HepG2 (cell line): Measurements from ENCODE around the gene APOC3. TPM values are rescaled to one million over a fixed set of nuclear protein-coding genes. Genes with fewer than 3 reads are reported as not detected.

ENCODE experiments used
- ATAC-seq: fragments of 200-7000 bp; cut with Tn5 transposase; 3 replicates; pipeline ENCODE4 v1.9.1; 2020; ENCODE audit warnings: mild to moderate bottlenecking, moderate library complexity
- BruUV-seq: library from RNA; stranded (reverse); fragments of 400-500 nt; replicated peaks from 2 replicates; lab custom pipeline; 2021; lab: Mats Ljungman, UMichigan
- CTCF ChIA-PET: fragments of 300-600 bp; formaldehyde crosslinking; extraction: SDS; loops from one replicate; lab custom pipeline; 2021; ENCODE audit warnings: low total read pairs, inconsistent platforms, low intra/inter-chr PET ratio; lab: Yijun Ruan, JAX
- POLR2A ChIA-PET: fragments of 350-600 bp; sonication (Branson Sonifier 250); formaldehyde crosslinking; loops from one replicate; lab custom pipeline; 2020; ENCODE audit warnings: antibody characterized with exemption, inconsistent platforms; lab: Yijun Ruan, JAX
- DNase-seq: peaks from one replicate; pipeline ENCODE4 v3.0.0-alpha.2; 2015; ENCODE audit warnings: low spot score
- FAIRE-seq: peaks from 3 replicates; lab custom pipeline; 2011; peaks lifted over from hg19 to GRCh38; lab: Jason Lieb, UNC
- H2AFZ ChIP-seq: one replicate; pipeline ENCODE4 v1.6.1; 2011; ENCODE audit warnings: low read length, inconsistent platforms
- H3K27ac ChIP-seq: fragments of 300-600 bp; 3 replicates; pipeline ENCODE4 v1.8.0; 2011; ENCODE audit warnings: mixed run types, mild to moderate bottlenecking, mixed read lengths, low read length, inconsistent platforms; ENCODE audit not compliant: insufficient read depth; ENCODE audit errors: extremely low read length
- H3K27me3 ChIP-seq, 2 experiments: fragments of 200-600 bp in 1 of 2; 2 replicates in 1 of 2; 3 replicates in 1 of 2; pipeline versions ENCODE4 v1.6.0 to v1.8.0; 2011; ENCODE audit warnings: low read length in 2 of 2, mild to moderate bottlenecking in 2 of 2, moderate library complexity in 2 of 2, inconsistent platforms in 1 of 2; ENCODE audit not compliant: insufficient read depth in 2 of 2, control insufficient read depth in 1 of 2
- H3K36me3 ChIP-seq, 2 experiments: fragments of 200-600 bp in 1 of 2; replicated peaks in 1 of 2; 2 replicates in 1 of 2; 3 replicates in 1 of 2; pipeline versions ENCODE4 v1.5.1 to v1.8.0; 2011; ENCODE audit warnings: low read length in 2 of 2, inconsistent platforms in 1 of 2; ENCODE audit not compliant: insufficient read depth in 2 of 2, control insufficient read depth in 1 of 2
- H3K4me1 ChIP-seq: 2 replicates; pipeline ENCODE4 v1.5.1; 2012; ENCODE audit warnings: low read length, inconsistent platforms; ENCODE audit not compliant: insufficient read depth
- H3K4me2 ChIP-seq: 2 replicates; pipeline ENCODE4 v1.6.0; 2011; ENCODE audit warnings: low read depth, low read length, inconsistent platforms
- H3K4me3 ChIP-seq, 3 experiments: fragments of 200-600 bp in 1 of 3; sonication (generic), shearing (Covaris generic) in 1 of 3; replicated peaks in 1 of 3; 2 replicates each; pipeline ENCODE4 v1.5.1; 2011 to 2016; ENCODE audit warnings: low read length in 3 of 3, inconsistent platforms in 2 of 3, low read depth in 2 of 3, mild to moderate bottlenecking in 2 of 3, control low read depth in 1 of 3, mixed read lengths in 1 of 3; ENCODE audit not compliant: insufficient read depth in 1 of 3
- H3K79me2 ChIP-seq: one replicate; pipeline ENCODE4 v1.6.1; 2011; ENCODE audit warnings: low read length, inconsistent platforms; ENCODE audit not compliant: insufficient read depth
- H3K9ac ChIP-seq: 2 replicates; pipeline ENCODE4 v1.6.0; 2011; ENCODE audit warnings: mild to moderate bottlenecking, low read depth, low read length, inconsistent platforms; ENCODE audit not compliant: insufficient read depth
- H3K9me3 ChIP-seq: 2 replicates; pipeline ENCODE4 v1.5.1; 2012; ENCODE audit warnings: mild to moderate bottlenecking, low read length
- H4K20me1 ChIP-seq: 2 replicates; pipeline ENCODE4 v1.6.0; 2011; ENCODE audit warnings: inconsistent platforms, mild to moderate bottlenecking, low read length, moderate library complexity; ENCODE audit not compliant: insufficient read depth
- CEBPB ChIP-seq: IDR thresholded peaks from 2 replicates; pipeline ENCODE4 v1.6.1; 2011; ENCODE audit warnings: low read depth, low read length, improper control_type of control experiment, borderline replicate concordance
- HNF4G ChIP-seq, 2 experiments: sonication (generic) in 1 of 2; formaldehyde crosslinking in 1 of 2; IDR thresholded peaks; 2 replicates each; pipeline versions ENCODE4 v1.4.0 to v1.6.1; 2011 to 2020; ENCODE audit warnings: borderline replicate concordance in 2 of 2, low read depth in 2 of 2, mild to moderate bottlenecking in 2 of 2, low read length in 1 of 2, missing genetic modification reagents in 1 of 2, moderate library complexity in 1 of 2
- POGZ ChIP-seq: sonication (generic); formaldehyde crosslinking; IDR thresholded peaks from 2 replicates; pipeline ENCODE4 v1.4.0; 2020; ENCODE audit warnings: mild to moderate bottlenecking, missing genetic modification reagents
- RAD21 ChIP-seq: fragments of 450-650 bp; formaldehyde crosslinking; IDR thresholded peaks from 2 replicates; pipeline ENCODE4 v1.5.0; 2020; ENCODE audit warnings: mild to moderate bottlenecking
- RFX3 ChIP-seq: IDR thresholded peaks from 2 replicates; pipeline ENCODE4 v1.6.1; 2016; ENCODE audit warnings: missing biosample characterization, missing genetic modification reagents
- SAP130 ChIP-seq: IDR thresholded peaks from 2 replicates; pipeline ENCODE4 v1.6.1; 2016; ENCODE audit warnings: low read depth
- SETDB1 ChIP-seq: sonication (generic); formaldehyde crosslinking; IDR thresholded peaks from 2 replicates; pipeline ENCODE4 v1.5.1; 2020; ENCODE audit warnings: missing genetic modification reagents, mild to moderate bottlenecking, borderline replicate concordance
- TFAP4 ChIP-seq: sonication (generic); IDR thresholded peaks from 2 replicates; pipeline ENCODE4 v1.6.1; 2016; ENCODE audit warnings: low read depth, borderline replicate concordance
- ZBTB3 ChIP-seq: sonication (generic); formaldehyde crosslinking; IDR thresholded peaks from 2 replicates; pipeline ENCODE4 v1.4.0; 2020; ENCODE audit warnings: low read depth, mild to moderate bottlenecking, moderate library complexity, missing genetic modification reagents, borderline replicate concordance
- ZMAT3 ChIP-seq: sonication (generic); formaldehyde crosslinking; conservative IDR thresholded peaks from 2 replicates; pipeline ENCODE4 v1.7.0; 2021; ENCODE audit warnings: missing genetic modification reagents
- ZNF224 ChIP-seq: sonication (generic); formaldehyde crosslinking; IDR thresholded peaks from 2 replicates; pipeline ENCODE4 v1.5.0; 2020; ENCODE audit warnings: mild to moderate bottlenecking, missing genetic modification reagents
- ZNF263 ChIP-seq: sonication (generic); formaldehyde crosslinking; IDR thresholded peaks from 2 replicates; pipeline ENCODE4 v1.4.0; 2020; ENCODE audit warnings: missing genetic modification reagents
- ZNF34 ChIP-seq: sonication (generic); formaldehyde crosslinking; IDR thresholded peaks from 2 replicates; pipeline ENCODE4 v1.4.0; 2020; ENCODE audit warnings: mild to moderate bottlenecking, missing genetic modification reagents, borderline replicate concordance
- ZNF496 ChIP-seq: sonication (generic); formaldehyde crosslinking; IDR thresholded peaks from 2 replicates; pipeline ENCODE4 v1.8.1; 2023; ENCODE audit warnings: mild to moderate bottlenecking, moderate library complexity, missing genetic modification reagents; ENCODE audit not compliant: insufficient replicate concordance
- ZNF563 ChIP-seq: sonication (generic); formaldehyde crosslinking; IDR thresholded peaks from 2 replicates; pipeline ENCODE4 v1.8.0; 2022; ENCODE audit warnings: mild to moderate bottlenecking, moderate library complexity, missing genetic modification reagents
- ZNF567 ChIP-seq: sonication (generic); formaldehyde crosslinking; IDR thresholded peaks from 2 replicates; pipeline ENCODE4 v1.8.1; 2023; ENCODE audit warnings: mild to moderate bottlenecking, missing genetic modification reagents, borderline replicate concordance
- ZNF704 ChIP-seq: sonication (generic); formaldehyde crosslinking; IDR thresholded peaks from 2 replicates; pipeline ENCODE4 v1.8.1; 2023; ENCODE audit warnings: mild to moderate bottlenecking, inconsistent platforms, moderate library complexity, missing genetic modification reagents, borderline replicate concordance
- ZNF879 ChIP-seq: sonication (generic); formaldehyde crosslinking; IDR thresholded peaks from 2 replicates; pipeline ENCODE4 v1.8.1; 2023; ENCODE audit warnings: missing genetic modification reagents
- ZSCAN20 ChIP-seq: sonication (generic); formaldehyde crosslinking; IDR thresholded peaks from 2 replicates; pipeline ENCODE4 v1.4.0; 2020; ENCODE audit warnings: missing genetic modification reagents, mild to moderate bottlenecking, borderline replicate concordance
- WGBS: methylation state at CpG from one replicate; pipeline ENCODE4 v1.1.6; 2017; ENCODE audit warnings: low lambda C conversion rate; 5-methylcytosine and 5-hydroxymethylcytosine counted together
- in situ Hi-C: cut with HindIII; loops from 2 replicates; pipeline ENCODE4 v1.10.0; 2017; ENCODE audit warnings: low pct_unique_long_range_greater_than_20kb; ENCODE audit not compliant: extremely low pct_ligation_motif_present
- intact Hi-C: fragments of 100-400 bp; cut with micrococcal nuclease; formaldehyde crosslinking; loops from one replicate; pipeline ENCODE4 v1.10.0; 2022; ENCODE audit not compliant: unreplicated experiment
- polyA plus RNA-seq, 8 experiments: library from polyadenylated mRNA; depleted of rRNA in 3 of 8; stranded (reverse) in 7 of 8; unstranded in 1 of 8; fragments of >200 nt; fragmentation: Illumina TruSeq in 4 of 8; extraction: Trizol in 4 of 8; gene quantifications; 2 replicates each; pipeline versions ENCODE4 v1.2.1 to v1.2.3, GENCODE V29; 2011 to 2016; ENCODE audit warnings: low read depth in 4 of 8, missing spikeins in 1 of 8, mixed read lengths in 1 of 8; ENCODE audit not compliant: insufficient read depth in 1 of 8
- total RNA-seq, 5 experiments: library from RNA; depleted of rRNA; stranded (reverse); fragments of >200 nt; fragmentation: Illumina TruSeq; extraction: Trizol; gene quantifications; 2 replicates each; pipeline ENCODE4 v1.2.3, GENCODE V29; 2016; ENCODE audit warnings: low read depth in 1 of 5
- TF ChIP-seq, protein P1 (sequence below): sonication (generic); formaldehyde crosslinking; IDR thresholded peaks from 2 replicates; pipeline ENCODE4 v1.4.0; 2020; ENCODE audit warnings: mild to moderate bottlenecking, missing genetic modification reagents

Gene APOC3
- total and polyA plus RNA-seq, 2 of the 13 experiments (the other 11 are each of a cell fraction or from before 2014, with no cell fraction given): 314 to 687 TPM

- H3K27me3 ChIP-seq: no peaks in the 10 kb centered on the region
- H3K79me2 ChIP-seq: peaks cover 52% of the 10 kb centered on the region
- ChIA-PET CTCF (interaction anchor here (1.1 kb wide), 2 partner anchors 41 to 42 kb away, joined by 3 read pairs; partner anchors contain the start of gene APOA5), POLR2A (interaction anchor here (0.6 to 18.4 kb wide), 15 partner anchors 6 to 312 kb away, joined by 3 to 1365 read pairs (median 9); partner anchors contain the start of genes APOA4, APOA5, APOC3 and BUD13)
- 75% methylated on average over 6 of the region's 13 CpGs for WGBS
- no peaks in the 10 kb centered on the region; a peak in 2 of 5 replicates for H3K36me3 ChIP-seq
- DNase-seq (peak; percentile 93), FAIRE-seq (peak; percentile 89), ATAC-seq (peak; percentile 13)
- H3K4me3 ChIP-seq: peak overlapping the region in 1 of 3 experiments; percentile 62; a peak in 2 of 6 replicates
- intact Hi-C loops: no loop called here
- H2AFZ ChIP-seq: no peak overlapping the region
- peaks cover 9% of the 10 kb centered on the region; the same call in 1 of the 2 replicates for H4K20me1 ChIP-seq
- peak overlapping the region; percentile 79 for H3K4me2 ChIP-seq
- H3K9ac ChIP-seq: peak overlapping the region; percentile 57
- peak overlapping the region; percentile 99 for H3K27ac ChIP-seq
- no peaks in the 10 kb centered on the region for H3K9me3 ChIP-seq
- BruUV-seq: no TSS peak
- H3K4me1 ChIP-seq: peaks cover 86% of the 10 kb centered on the region
- in situ Hi-C loops: no loop called here
- TF ChIP-seq ZNF224 (peak; percentile 92), POGZ (peak; percentile 49; the same call in 1 of the 2 replicates), TFAP4 (peak; percentile 95), ZNF567 (CRISPR knock-in tag) (peak; percentile 85; the same call in 1 of the 2 replicates), ZNF704 (0 out of 2 replicates have a peak, but pooled peaks have one; percentile 76), ZMAT3 (peak; percentile 82; the same call in 1 of the 2 replicates), ZNF879 (CRISPR knock-in tag) (0 out of 2 replicates have a peak, but pooled peaks have one; percentile 70), ZNF263 (CRISPR knock-in tag) (peak; percentile 79), RAD21 (CRISPR knock-in tag) (peak; percentile 60; the same call in 1 of the 2 replicates), ZNF34 (CRISPR knock-in tag) (peak; percentile 85; the same call in 1 of the 2 replicates), SETDB1 (0 out of 2 replicates have a peak, but pooled peaks have one; percentile 25), SAP130 (peak; percentile 96), ZNF563 (CRISPR knock-in tag) (0 out of 2 replicates have a peak, but pooled peaks have one; percentile 50), CEBPB (peak; percentile 99), HNF4G (IDR thresholded peaks at IDR 0.05; ENCODE audit: borderline replicate concordance, low read depth, low read length) (peak; percentile 96), HNF4G (CRISPR knock-in tag; IDR thresholded peaks at IDR 0.05; ENCODE audit: borderline replicate concordance, low read depth) (peak; percentile 99), ZBTB3 (CRISPR knock-in tag) (no peak), ZSCAN20 (CRISPR knock-in tag) (no peak), ZNF496 (CRISPR knock-in tag) (no peak), RFX3 (CRISPR knock-in tag) (peak; percentile 54; the same call in 1 of the 2 replicates)
- TF ChIP-seq, protein P1, sequence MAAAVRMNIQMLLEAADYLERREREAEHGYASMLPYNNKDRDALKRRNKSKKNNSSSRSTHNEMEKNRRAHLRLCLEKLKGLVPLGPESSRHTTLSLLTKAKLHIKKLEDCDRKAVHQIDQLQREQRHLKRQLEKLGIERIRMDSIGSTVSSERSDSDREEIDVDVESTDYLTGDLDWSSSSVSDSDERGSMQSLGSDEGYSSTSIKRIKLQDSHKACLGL (CRISPR knock-in tag): no peak; the same call in 1 of the 2 replicates
Measured at GRCh38 chr11:116832350-116833290, 2.9 kb downstream of the APOC3 start.
